Type B pancreatic cell (in vitro differentiated cells): ENCODE data around the gene ATRIP. TPM values are rescaled to one million over a fixed set of nuclear protein-coding genes. Genes with fewer than 3 reads are reported as not detected.

Experiments
- DNase-seq: peaks from one replicate; pipeline ENCODE4 v3.0.0; 2021; ENCODE audit warnings: mixed read lengths; ENCODE audit not compliant: unreplicated experiment; ENCODE audit errors: extremely low spot score
- H3K27ac Mint-ChIP-seq: 2 replicates; pipeline ENCODE4 v1.8.0; 2021; ENCODE audit warnings: mild to moderate bottlenecking, mixed read lengths
- H3K27me3 Mint-ChIP-seq: 2 replicates; pipeline ENCODE4 v1.8.0; 2021; ENCODE audit warnings: mixed read lengths
- H3K36me3 Mint-ChIP-seq: 2 replicates; pipeline ENCODE4 v1.8.0; 2021; ENCODE audit warnings: mixed read lengths
- H3K4me1 Mint-ChIP-seq: one replicate; pipeline ENCODE4 v1.8.0; 2021; ENCODE audit warnings: mixed read lengths; ENCODE audit not compliant: unreplicated experiment
- H3K4me3 Mint-ChIP-seq: 2 replicates; pipeline ENCODE4 v1.8.0; 2021; ENCODE audit warnings: mild to moderate bottlenecking, mixed read lengths
- H3K9me3 Mint-ChIP-seq: 2 replicates; pipeline ENCODE4 v1.8.0; 2021; ENCODE audit warnings: mixed read lengths
- CTCF ChIP-seq: fragments of 200-600 bp; sonication (generic); conservative IDR thresholded peaks from 2 replicates; pipeline ENCODE4 v1.5.0; 2021; ENCODE audit warnings: antibody characterized with exemption, mild to moderate bottlenecking
- total RNA-seq: library from RNA; stranded (reverse); gene quantifications from 2 replicates; pipeline ENCODE4 v1.2.1, GENCODE V29; 2021; ENCODE audit warnings: low replicate concordance

Gene ATRIP
- total RNA-seq, 1 donor from 2014 or later, result 16.0 TPM

GRCh38 chr3:48511551-48511950 is 65.0 kb downstream of the ATRIP start:
- no peak for DNase-seq
- Mint-ChIP-seq H3K36me3 (no peaks in the 10 kb centered on the region), H3K4me1 (peaks cover 12% of the 10 kb centered on the region), H3K9me3 (no peaks in the 10 kb centered on the region), H3K27me3 (no peaks in the 10 kb centered on the region), H3K4me3 (no peak overlapping the region), H3K27ac (no peak overlapping the region)
- no peak for TF ChIP-seq CTCF

GRCh38 chr3:48514431-48515227 is 68.1 kb downstream of the ATRIP start:
- no peak for TF ChIP-seq CTCF
- no peak for DNase-seq
- Mint-ChIP-seq H3K4me3 (no peak overlapping the region), H3K4me1 (peaks cover 3% of the 10 kb centered on the region), H3K9me3 (no peaks in the 10 kb centered on the region), H3K36me3 (no peaks in the 10 kb centered on the region), H3K27me3 (no peaks in the 10 kb centered on the region), H3K27ac (no peak overlapping the region)

Other genes with a start within 250 kb of the ATRIP start
- gene CAMP, start 223.2 kb upstream of the ATRIP start, total RNA-seq, result not detected in 2 replicates
- 15.9 and 19.5 TPM in 2 replicates for gene ZNF589, start 205.6 kb upstream of the ATRIP start, total RNA-seq
- 30.8 and 33.8 TPM in 2 replicates for gene NME6, start 145.4 kb upstream of the ATRIP start, total RNA-seq
- gene SPINK8, start 113.1 kb upstream of the ATRIP start, total RNA-seq, result 1.5 TPM in 1 of 2 replicates, not detected in the other
- not detected in 2 replicates for gene FBXW12, start 74.5 kb upstream of the ATRIP start, total RNA-seq
- 212 and 367 TPM in 2 replicates for gene PLXNB1, start 16.7 kb upstream of the ATRIP start, total RNA-seq
- 15.0 and 25.7 TPM in 2 replicates for gene CCDC51, start 6.6 kb upstream of the ATRIP start, total RNA-seq
- gene TMA7, start 6.5 kb upstream of the ATRIP start, total RNA-seq, result 268 and 281 TPM in 2 replicates
- gene SHISA5, start 57.4 kb downstream of the ATRIP start, total RNA-seq, result 162 and 193 TPM in 2 replicates
- 10.5 and 11.3 TPM in 2 replicates for gene PFKFB4, start 110.1 kb downstream of the ATRIP start, total RNA-seq
- 0.72 and 0.83 TPM in 2 replicates for gene UCN2, start 117.0 kb downstream of the ATRIP start, total RNA-seq
- 17.6 and 32.3 TPM in 2 replicates for gene COL7A1, start 148.6 kb downstream of the ATRIP start, total RNA-seq
- 273 and 324 TPM in 2 replicates for gene UQCRC1, start 162.9 kb downstream of the ATRIP start, total RNA-seq
- gene TMEM89, start 175.0 kb downstream of the ATRIP start, total RNA-seq, result not detected in 2 replicates
- gene SLC26A6, start 188.7 kb downstream of the ATRIP start, total RNA-seq, result 19.7 and 35.6 TPM in 2 replicates
- 9.8 and 10.2 TPM in 2 replicates for gene CELSR3, start 216.1 kb downstream of the ATRIP start, total RNA-seq
- gene NCKIPSD, start 239.2 kb downstream of the ATRIP start, total RNA-seq, result 20.1 and 22.1 TPM in 2 replicates